HG03097 (cell line): ENCODE data around the gene OLR1.
"Not testable (repeated sequence)": the region's sequence is repeated elsewhere in the genome, so short reads cannot be mapped to it uniquely, and the experiment has no call there.

Experiments
- ATAC-seq: cut with Tn5 transposase; IDR thresholded peaks from one replicate; pipeline ENCODE4 v1.9.1; 2021; ENCODE audit not compliant: unreplicated experiment, low FRiP score

The OLR1 gene

DNA sequence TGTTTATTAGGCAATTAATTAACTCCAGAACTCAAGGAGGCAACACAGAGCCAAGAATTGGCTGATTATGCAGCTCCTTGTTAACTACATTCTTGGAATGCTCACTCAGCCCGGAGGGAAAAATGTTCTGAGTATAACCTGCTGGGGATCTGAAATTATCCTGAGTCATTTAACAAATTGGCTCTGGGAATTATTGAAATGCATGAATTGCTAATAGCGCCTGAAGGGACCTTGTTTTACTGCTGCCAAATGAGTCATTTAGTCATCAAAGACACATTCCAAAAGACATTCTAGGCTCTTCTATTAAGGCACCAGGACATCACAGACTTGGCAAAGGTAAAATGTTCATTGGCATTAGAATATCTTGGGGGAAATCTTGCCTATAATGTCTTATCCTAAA is 19.9 kb upstream of the OLR1 start:
- ATAC-seq = no peak

DNA sequence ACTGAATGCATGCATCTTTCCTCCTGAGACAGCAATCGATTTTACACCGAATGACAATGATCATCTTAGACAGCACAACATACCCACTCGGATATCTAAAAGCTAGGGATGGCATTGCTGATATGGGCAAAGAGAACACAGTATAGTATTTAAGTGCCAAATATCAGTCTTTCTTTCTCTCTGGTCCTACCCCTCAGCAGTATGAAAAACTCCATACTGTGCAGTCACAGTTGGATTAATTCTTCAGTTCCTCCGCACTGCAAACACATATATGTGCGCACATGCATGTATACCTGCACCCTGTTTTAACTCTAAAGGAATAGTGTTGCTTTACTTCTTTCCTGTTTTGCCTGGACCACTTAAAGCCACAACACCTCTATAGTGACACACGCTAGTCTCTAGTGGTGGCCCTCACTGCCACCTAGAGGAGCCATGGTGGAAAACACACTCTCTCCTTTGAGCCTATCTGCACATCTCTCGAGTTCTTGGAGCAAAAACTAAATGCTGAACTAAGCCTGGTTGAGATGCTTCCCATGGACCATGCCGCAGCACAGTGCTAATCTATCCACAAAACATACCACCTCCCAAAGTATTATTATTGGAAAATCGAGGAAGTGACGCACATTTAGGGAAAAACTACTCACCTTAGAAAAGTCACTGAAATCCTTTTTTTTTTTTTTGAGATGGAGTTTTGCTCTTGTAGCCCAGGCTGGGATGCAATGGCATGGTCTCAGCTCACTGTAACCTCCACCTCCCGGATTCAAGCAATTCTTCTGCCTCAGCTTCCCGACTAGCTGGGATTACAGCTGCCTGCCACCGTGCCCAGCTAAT is 18.8 kb upstream of the OLR1 start:
- ATAC-seq = peak; percentile 70

DNA sequence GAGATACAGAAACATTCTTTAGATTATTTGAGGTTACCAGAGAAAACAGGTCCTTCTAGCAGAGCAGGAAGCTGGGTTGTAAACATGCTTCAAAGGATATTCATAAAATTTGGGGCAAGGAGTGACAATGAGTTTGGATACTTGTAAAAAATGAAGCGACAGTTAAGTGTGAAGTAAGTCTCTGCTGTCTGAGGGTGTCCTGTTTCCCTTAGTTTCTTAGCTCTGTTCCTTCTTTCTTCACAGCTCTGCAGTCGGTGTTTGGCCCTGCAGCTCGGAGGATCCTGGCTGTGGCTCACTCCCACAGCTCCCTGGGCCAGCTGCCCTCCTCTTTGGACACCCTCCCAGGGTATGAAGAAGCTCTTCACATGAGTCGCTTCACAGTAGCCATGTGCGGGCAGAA is 17.7 kb upstream of the OLR1 start:
- ATAC-seq = no peak

DNA sequence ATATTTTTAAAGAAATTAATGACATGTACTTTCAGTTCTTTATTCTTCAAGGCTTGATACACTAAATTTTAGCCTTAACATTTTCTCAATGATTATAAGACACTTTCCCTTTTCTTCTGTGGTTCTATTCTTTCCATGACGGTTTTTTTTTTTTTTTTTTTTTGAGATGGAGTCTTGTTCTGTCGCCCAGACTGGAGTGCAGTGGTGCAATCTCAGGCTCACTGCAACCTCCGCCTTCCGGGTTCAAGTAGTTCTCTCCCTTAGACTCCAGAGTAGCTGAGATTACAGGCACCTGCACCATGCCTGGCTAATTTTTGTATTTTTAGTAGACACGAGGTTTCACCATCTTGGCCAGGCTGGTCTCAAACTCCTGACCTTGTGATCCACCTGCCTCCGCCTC is 15.0 kb upstream of the OLR1 start:
- not testable (repeated sequence) for ATAC-seq

DNA sequence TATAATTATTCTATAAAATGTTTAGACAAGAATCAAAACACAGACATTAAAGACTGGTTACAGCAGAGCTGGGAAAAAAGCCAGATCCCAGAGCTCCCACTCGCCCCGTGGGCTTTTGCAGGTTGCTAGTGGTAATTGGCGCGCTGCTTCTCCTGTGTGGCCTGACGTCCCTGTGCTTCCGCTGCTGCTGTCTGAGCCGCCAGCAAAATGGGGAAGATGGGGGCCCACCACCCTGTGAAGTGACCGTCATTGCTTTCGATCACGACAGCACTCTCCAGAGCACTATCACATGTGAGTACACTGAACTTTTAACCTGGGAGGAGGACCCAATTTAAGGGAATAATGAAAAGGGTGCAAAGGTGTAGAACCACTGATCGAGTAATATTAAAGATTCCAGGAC is 14.4 kb upstream of the OLR1 start:
- ATAC-seq = no peak

DNA sequence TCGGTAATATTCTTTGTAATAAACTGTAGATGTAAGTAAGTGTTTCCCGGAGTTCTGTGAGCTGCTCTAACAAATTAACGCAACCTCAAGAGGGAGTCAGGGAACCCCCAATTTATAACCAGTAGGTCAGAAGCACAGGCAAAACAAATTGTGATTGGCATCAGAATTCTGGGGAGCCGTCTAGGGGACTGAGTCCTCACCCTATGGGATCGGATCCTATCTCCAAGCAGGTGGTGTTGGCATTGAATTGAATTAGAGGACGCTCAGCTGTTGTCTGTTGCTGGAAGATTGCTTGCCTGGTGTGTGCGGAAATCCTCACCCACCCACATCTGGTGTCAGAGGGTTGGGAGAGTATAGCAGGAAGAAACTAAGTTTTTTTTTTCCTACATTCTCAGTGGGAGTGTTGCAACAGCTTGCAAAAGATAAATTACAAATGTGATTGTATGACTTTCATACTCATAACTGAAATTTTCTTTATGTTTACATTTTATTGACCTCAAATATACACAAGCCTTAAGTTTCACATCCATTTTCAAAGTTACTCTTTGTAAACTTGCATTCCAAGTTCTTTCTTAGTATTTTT is 12.4 kb upstream of the OLR1 start:
- no peak for ATAC-seq

DNA sequence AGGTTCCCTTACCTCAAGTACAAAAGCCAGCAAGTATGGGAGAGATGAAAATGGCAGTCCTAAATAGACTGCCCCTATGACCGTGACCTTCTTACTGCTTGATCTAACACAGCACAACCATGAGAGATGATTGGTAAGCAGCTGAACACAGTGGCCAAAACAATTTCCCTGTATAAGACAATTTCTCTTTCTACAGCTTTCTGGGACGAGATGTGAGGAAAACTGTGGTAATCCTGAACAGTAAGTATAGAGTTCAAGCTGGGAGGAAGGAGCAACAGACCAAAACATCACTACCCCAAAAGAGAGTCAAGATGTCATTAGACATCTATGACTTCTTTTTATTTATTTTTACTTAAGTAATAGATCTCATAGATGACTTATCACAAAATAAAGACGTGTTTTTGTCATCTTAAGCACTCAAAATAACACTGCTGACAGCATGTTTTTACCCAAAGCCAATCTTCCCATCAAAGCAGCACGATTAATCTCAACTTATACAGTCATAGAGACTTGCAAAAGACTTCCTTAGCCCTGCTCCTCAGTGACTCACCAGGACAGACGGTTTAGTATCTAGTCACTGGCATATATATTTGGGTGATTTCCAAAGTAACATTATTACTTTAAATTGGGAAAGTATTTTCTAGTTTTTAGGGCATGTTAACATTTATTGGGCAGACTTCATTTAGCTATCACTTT is 10.6 kb upstream of the OLR1 start:
- no peak for ATAC-seq

DNA sequence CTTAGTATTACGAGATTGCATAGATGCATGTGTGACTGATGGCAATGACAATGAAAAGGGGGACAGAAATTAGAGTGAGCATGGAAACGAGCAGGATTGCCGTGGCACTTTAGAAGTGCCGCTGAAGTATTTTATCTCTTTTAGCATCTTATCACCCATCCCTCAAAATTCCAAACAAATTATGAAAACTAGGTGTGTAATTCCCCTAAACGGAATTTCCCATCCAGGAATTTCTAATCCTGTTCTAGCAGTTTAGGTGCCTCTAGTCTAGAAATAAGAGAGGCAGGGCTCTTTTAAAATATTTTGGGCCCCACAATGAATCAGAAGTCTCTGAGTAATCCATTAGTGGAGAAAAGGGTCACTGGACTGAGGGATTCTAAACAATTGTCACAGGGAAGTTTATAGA is 7.8 kb upstream of the OLR1 start:
- ATAC-seq = no peak

DNA sequence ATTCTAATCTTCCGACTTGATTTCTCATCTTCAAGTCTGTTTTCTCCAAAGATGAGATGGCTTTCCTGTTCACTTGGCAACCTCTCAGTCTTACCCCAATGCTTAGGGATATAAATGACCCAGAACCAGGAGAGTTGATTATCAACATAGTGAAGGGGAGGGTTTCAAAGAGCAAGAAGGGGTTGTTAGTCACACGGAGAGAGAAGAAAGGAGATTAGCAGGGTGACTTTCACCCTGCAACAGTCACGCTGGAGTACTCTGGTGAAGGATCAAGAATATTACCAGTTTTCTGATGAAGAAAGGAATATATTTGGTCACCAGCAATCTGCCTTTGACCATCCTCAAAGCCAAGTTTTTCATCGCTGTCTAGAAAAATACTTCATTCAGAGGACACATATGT is 6.9 kb upstream of the OLR1 start, which contains the start of gene TMEM52B:
TMEM52B (plus strand) TSS at position 212 of the 400 bp plus-strand sequence. CDS start 543 bp downstream, outside the sequence.
- no peak for ATAC-seq

DNA sequence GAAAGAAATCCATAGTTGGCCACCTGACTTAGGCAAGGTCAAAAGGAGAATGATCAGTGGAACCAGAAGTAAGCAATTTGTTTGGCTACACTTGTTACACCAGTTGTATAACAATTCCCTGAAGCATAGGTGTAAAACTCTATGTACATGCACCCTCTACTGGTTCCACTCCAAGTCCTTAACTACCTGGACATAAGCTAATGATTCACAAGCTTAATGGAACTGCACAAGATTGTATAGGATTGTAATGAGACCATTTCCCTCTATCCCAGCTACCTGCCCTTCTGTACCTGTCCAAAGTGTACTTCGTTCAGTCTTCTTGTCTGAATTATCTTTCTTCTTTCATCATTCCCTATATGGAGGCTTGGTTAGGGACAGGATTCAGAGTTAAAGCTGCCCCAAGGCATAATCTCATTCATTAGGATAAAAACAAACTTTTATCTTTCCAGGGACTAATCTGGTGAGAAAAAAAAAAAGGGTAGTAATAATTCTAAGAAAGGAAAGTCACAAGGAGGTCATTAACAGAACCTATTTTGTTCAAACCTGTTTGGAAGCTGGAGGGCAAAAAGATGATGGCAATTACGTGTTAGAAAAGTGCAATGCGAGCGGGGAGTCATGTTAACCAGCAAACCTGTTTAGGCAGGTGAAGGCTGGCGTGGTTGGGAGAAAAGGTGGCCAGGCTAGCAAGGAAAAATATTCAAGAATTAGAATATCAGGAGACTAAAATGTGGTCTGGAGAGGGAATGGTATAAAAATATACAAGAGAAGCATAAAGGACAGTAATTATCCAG is 4.1 kb upstream of the OLR1 start:
- ATAC-seq = no peak

DNA sequence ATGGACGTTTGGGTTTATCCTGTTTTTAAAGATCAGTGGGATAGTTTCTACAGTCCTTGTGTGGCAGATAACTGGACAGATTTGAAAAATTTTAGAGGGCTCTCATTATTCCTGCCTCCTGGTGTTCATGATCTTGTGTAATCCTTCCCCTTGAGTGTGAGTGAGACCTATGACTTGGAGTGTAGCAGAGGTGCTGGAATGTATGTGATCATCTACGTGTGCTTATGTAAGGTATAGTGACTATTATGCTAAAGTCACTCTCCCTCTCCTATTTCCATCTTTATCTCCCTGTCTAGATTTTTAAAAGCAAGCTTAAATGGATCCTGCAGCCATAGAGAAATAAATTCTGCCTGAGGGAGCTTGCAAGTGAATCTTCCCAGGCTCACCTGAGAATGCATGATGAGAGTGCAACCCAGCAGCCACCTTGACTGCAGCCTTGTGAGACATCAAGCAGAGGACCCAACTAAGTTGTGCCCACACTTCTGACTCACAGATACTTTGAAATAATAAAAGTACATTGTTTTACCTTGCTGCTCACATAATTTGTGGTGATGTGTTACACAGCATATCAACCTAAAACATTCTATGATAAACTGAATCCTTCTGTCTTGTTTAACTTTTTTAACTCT is 3.2 kb upstream of the OLR1 start:
- no peak for ATAC-seq

DNA sequence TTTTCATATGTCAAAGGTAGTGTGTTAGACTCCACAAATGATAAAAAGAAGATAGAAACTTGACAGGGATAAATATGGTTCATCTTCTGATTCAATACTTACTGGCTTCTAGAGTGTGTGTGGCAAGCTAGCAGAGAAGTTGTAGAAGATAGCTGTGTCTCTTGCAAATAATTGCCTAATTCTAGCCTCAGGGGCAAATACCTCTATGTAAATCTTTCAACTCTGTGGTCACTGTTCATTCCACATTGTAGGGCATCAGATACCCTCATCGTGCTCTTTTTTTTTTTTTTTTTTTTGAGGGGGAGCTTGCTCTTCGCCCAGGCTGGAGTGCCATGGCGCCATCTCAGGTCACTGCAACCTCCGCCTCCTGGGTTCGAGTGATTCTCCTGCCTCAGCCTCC is 1.7 kb downstream of the OLR1 start:
- no peak for ATAC-seq

DNA sequence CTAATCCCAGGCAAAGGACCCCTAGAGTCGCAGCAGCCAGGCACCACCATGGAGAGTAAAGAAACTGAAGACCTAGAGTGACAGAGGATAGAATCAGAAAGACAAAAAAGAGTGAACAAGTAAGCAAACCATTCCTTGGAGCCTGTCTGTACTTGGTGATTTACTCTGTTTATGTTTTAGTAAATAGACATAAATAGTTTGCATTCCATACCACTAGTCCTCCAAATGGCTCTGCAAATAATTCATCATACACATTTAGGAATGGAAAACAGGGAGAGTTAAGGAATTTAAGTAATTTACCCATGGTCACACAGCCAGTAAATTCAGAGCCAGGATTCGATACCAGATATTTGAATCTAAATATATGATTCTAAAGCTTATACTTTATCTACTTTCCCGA is 2.8 kb downstream of the OLR1 start:
- no peak for ATAC-seq

DNA sequence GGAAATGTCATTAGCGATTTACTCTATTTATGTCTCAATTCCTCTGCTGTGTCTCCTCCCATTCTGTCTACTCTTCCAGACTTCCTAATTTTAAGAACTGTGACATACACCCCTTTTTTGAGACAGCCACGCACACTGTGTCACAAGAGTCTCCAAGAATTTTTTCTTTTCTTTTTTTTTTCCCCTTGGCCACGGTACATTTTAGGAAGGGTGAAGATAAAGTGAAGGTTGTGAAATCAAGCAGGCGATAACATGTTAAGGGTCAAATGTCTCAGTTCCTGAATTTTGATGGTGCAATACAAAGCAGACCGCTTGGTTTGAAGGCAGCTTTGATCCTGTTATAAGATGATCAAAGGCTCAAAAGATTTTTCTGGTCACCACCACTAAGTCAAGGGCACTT is 4.3 kb downstream of the OLR1 start:
- ATAC-seq = no peak

DNA sequence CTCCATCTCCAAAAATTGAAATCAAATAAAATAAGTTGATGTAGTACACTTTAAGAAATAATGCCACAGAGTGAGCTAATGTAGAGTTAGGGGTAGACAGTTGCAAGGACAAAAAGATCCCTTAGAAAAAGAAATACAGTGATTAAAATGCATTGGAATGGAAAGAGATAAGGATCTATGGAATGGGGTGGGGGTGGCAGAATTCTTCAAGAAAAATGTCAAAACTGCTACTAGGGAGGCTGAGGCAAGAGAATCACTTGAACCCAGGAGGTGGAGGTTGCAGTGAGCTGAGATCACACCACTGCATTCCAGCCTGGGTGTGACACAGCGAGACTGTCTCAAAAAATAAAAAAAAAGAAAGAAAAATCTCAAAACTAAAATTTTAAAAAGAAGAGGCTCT is 6.5 kb downstream of the OLR1 start:
- ATAC-seq = no peak

DNA sequence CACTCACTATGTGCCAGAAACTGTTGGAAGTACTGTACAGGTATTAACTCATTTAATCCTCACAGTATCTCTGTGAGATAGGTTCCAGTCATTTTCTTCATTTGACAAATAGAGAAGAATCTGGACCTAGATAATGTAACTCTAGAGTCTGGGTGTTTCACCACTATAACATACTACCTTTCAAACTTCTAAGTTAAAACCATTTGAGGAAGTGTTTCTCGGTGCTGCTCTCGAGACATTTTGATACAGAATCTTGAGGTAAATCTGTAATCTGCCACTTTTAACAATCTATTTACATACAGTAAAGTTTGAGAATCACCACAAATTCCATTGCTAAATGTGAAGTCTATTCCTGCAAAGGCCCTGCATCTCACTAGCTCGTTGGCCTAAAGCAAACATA is 8.8 kb downstream of the OLR1 start:
- ATAC-seq = no peak

DNA sequence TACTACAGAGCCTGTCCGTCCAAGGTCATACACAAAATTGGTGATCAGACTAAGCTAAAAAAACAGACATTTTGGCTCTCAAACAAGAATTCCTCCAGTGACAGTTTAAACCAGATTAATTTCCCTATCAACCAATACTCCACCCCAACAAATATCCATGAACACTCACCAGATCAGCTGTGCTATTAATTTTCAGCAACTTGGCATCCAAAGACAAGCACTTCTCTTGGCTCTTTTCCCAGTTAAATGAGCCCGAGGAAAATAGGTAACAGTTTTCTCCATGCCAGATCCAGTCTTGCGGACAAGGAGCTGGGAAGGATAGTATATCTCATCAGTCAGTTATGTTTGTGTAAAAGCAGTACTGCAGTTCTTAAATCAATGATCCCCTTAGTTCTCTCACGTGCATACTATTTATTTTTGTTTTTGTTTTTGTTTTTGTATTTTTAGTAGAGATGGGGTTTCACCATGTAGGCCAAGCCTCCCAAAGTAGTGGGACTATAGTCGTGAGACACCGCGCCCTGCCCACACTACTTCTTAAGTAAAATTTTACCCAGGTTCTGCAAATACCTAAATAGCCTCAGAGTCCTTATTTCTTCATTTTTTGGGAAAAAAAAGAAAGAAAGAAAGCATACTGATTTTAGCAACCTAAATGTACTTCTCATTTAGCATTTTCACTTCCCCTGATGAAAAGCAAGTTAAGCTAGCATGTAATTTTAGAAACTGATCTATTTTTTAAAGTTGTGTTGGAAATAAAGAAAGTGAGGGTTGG is 11.1 kb downstream of the OLR1 start:
- ATAC-seq = no peak

DNA sequence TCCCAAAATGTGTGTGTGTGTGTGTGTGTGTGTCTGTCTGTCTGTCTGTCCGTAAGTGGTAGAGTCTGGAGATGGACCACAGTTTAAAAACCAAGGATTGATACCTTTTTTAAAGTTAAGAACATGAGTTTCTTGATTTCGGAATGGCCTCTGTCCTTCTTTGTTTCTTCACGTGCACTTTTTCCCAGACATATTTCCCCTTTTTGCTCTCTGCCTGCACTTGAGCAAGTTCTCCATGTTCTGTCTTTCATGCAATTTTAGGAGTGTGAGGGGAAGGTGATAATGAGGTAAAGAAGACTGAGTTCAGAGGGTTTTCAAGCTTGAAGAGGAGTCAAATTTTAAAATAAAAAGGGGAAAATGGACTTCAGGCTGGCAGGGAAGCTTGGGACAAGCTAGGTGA is 12.7 kb downstream of the OLR1 start:
- ATAC-seq = no peak

DNA sequence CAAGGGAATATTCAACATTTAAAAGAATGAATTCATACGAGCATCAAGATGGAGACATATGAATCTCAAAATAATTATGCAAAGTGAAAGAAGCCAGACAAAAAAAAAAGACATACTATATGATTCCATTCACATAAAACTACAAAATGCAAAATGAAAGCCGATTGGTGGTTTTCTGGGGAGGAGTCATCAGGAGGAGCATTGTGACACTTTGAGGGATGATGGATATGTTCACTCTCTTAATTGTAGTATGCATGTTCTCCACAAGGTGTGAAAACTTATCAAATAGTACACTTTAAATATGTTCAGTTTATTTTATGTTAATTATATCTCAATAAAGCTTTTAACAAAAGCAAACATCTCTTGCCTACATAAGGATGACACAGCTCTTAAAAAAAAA is 13.5 kb downstream of the OLR1 start:
- ATAC-seq = no peak

DNA sequence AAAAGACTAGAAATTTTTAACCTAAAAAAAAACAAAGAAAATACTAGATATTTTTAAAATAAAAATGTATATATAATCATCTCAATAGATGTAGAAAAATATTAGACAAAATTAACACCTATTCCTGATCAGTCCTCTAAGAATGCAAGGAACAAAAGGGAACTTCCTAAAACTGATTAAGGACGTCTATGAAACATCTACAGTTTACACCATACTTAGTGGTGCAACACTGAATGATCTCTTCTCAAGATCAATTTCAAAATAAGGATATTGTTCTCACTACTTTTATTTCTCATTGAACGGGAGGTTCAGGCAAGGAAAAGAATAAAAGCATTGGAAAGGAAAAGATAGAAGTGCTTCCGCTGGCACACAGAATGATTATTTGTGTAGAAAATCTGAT is 16.0 kb downstream of the OLR1 start:
- ATAC-seq = no peak
